Thoracic aorta (tissue), 2 donors: ENCODE measurements around the gene NPDC1. TPM values are rescaled to one million over a fixed set of nuclear protein-coding genes. Genes with fewer than 3 reads are reported as not detected.

ENCODE experiments used
- ATAC-seq: fragments of 150-250 bp; one replicate; pipeline ENCODE4 v1.8.0; 2017; ENCODE audit warnings: low read depth; ENCODE audit not compliant: insufficient number of reproducible peaks, low FRiP score
- DNase-seq: peaks from one replicate; pipeline ENCODE4 v3.0.0-alpha.2; 2020; ENCODE audit warnings: low spot score
- H3K27ac ChIP-seq, 2 donors: fragments of 200-600 bp; sonication (generic); 1 replicate in 1 of 2; 2 replicates in 1 of 2; pipeline ENCODE4 v1.5.1; 2016; ENCODE audit warnings: mild to moderate bottlenecking in 2 of 2, moderate library complexity in 2 of 2
- H3K27me3 ChIP-seq: fragments of 200-600 bp; sonication (generic); replicated peaks from 2 replicates; pipeline ENCODE4 v1.6.0; 2016; ENCODE audit warnings: mild to moderate bottlenecking; ENCODE audit not compliant: insufficient read depth
- H3K36me3 ChIP-seq: fragments of 200-600 bp; sonication (generic); one replicate; pipeline ENCODE4 v1.5.1; 2016
- H3K4me1 ChIP-seq, 2 donors: fragments of 200-600 bp; sonication (generic); 1 replicate in 1 of 2; 2 replicates in 1 of 2; pipeline versions ENCODE4 v1.5.1 to v1.6.0; 2016; ENCODE audit warnings: low read depth in 2 of 2, mild to moderate bottlenecking in 1 of 2; ENCODE audit not compliant: control insufficient read depth in 1 of 2
- H3K4me3 ChIP-seq: fragments of 200-600 bp; sonication (generic); 2 replicates; pipeline ENCODE4 v1.5.1; 2016; ENCODE audit warnings: mild to moderate bottlenecking
- H3K9me3 ChIP-seq: fragments of 200-600 bp; sonication (generic); 2 replicates; pipeline ENCODE4 v1.5.1; 2016
- total RNA-seq, 2 donors: library from RNA; depleted of rRNA; stranded (reverse); fragments of >200 nt; gene quantifications; one replicate each; pipeline versions ENCODE4 v1.1.0 to v1.2.3, GENCODE V29; 2016
- TF ChIP-seq, protein P1 (sequence below): fragments of 200-600 bp; sonication (generic); IDR thresholded peaks from one replicate; pipeline ENCODE4 v1.5.1; 2019; ENCODE audit warnings: antibody characterized with exemption

The NPDC1 gene
- total RNA-seq, 2 donors from 2014 or later, result 71.5 to 95.8 TPM

DNA sequence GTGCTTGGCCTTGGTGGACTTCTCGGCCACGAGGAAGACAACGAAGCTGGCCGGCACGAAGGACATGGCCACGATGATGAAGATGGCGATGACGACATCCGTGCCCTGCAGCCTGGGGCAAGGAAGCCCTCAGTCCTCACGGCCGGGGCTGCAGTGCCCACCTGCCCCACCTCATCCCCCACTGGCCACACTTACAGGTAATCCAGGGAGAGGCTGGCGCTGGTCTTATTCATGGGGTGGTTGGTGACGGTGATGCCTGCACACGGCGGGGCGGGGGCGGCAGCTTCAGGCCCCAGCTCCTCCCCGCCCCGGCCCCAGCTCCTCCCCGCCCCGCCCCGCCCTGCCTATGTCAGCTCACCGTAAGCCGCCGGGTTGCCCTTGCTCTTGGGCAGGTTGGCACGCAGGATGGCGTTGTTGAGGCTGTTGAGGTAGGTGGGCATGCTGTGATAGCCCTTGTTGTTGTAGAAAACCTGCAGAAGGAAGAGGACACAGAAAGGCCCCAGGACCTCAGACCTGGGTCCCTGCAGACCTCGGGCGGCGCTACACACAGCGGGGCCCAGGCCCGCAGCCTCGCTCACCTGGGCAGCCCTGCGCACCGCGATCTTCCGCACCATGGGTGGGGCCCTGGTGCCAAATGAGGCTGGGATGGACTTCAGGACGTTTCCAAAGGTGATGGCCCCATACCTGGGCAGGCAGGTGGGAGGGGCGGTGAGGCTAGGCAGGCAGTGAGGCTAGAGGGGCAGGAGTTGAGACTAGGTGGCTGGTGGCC, 33.9 kb downstream of the NPDC1 start:
- H3K27ac ChIP-seq, result no peak overlapping the region
- no peaks in the 10 kb centered on the region for H3K9me3 ChIP-seq
- DNase-seq (no peak), ATAC-seq (no peak)
- H3K4me3 ChIP-seq, result no peak overlapping the region
- H3K36me3 ChIP-seq, result peaks cover 21% of the 10 kb centered on the region
- no peaks in the 10 kb centered on the region for H3K27me3 ChIP-seq
- TF ChIP-seq, protein P1, sequence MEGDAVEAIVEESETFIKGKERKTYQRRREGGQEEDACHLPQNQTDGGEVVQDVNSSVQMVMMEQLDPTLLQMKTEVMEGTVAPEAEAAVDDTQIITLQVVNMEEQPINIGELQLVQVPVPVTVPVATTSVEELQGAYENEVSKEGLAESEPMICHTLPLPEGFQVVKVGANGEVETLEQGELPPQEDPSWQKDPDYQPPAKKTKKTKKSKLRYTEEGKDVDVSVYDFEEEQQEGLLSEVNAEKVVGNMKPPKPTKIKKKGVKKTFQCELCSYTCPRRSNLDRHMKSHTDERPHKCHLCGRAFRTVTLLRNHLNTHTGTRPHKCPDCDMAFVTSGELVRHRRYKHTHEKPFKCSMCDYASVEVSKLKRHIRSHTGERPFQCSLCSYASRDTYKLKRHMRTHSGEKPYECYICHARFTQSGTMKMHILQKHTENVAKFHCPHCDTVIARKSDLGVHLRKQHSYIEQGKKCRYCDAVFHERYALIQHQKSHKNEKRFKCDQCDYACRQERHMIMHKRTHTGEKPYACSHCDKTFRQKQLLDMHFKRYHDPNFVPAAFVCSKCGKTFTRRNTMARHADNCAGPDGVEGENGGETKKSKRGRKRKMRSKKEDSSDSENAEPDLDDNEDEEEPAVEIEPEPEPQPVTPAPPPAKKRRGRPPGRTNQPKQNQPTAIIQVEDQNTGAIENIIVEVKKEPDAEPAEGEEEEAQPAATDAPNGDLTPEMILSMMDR, result no peak
- no peaks in the 10 kb centered on the region for H3K4me1 ChIP-seq

DNA sequence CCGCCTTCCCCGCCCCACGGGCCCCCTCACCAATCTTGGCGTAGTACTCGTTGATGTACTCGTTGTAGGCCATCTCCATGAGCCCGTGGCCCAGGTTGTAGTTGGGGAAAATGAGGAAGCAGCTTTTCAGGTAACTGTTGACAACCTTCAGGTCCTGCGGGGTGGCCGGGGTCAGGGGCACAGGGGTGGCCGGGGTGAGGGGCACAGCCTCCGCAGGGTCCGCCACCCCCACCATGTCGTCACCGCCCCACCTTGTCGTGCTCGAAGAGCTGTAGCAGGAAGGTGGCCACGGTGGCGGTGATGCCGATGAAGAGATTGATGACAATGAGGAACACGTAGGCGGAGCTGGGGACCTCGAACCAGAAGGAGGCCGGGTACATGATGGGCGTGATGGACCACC, 34.8 kb downstream of the NPDC1 start:
- TF ChIP-seq, protein P1, result no peak
- DNase-seq (no peak), ATAC-seq (no peak)
- Histone ChIP-seq H3K9me3 (no peaks in the 10 kb centered on the region), H3K4me3 (no peak overlapping the region), H3K36me3 (peaks cover 18% of the 10 kb centered on the region), H3K4me1 (no peaks in the 10 kb centered on the region), H3K27me3 (no peaks in the 10 kb centered on the region), H3K27ac (no peak overlapping the region)

DNA sequence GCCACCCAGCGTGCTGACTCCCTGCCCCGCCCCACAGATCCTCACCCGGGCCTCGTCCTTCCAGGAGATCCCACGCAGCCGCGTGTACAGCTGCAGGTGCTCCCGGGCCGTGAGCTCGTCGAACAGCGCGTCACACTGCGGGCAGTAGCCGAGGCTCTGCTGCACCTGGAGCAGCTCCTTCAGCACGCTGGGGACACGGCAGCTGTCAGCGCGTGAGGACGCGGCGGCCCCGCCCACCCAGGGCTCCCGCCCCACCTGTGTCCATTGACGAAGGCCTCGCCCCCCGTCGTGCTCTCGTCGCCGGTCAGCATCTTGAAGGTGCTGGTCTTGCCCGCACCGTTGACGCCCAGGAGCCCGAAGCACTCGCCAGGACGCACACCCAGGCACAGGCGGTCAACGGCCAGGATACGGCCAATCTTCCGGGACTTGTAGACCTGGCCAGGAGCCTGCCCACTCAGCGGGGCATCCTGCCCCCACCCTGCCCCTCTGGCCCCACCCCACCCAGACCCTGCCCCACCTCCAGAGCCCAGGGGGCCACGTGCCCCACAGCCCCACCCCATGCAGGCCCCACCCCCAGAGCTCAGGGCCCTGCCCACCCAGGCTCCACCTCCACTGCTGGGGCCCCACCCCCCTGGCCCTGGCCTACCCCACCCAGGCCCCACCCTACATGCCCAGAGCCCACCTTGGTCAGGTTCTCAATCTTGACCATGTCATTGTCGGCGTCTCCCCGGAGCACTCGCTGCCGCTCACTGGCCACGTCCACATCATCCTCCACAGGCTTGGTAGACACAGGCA, 35.8 kb downstream of the NPDC1 start:
- no peak for ATAC-seq
- H3K9me3 ChIP-seq, result no peaks in the 10 kb centered on the region
- H3K4me1 ChIP-seq, result no peaks in the 10 kb centered on the region
- TF ChIP-seq, protein P1, result no peak
- DNase-seq, result no peak
- H3K27ac ChIP-seq, result no peak overlapping the region
- H3K36me3 ChIP-seq, result peaks cover 16% of the 10 kb centered on the region
- H3K4me3 ChIP-seq, result no peak overlapping the region
- no peaks in the 10 kb centered on the region for H3K27me3 ChIP-seq

DNA sequence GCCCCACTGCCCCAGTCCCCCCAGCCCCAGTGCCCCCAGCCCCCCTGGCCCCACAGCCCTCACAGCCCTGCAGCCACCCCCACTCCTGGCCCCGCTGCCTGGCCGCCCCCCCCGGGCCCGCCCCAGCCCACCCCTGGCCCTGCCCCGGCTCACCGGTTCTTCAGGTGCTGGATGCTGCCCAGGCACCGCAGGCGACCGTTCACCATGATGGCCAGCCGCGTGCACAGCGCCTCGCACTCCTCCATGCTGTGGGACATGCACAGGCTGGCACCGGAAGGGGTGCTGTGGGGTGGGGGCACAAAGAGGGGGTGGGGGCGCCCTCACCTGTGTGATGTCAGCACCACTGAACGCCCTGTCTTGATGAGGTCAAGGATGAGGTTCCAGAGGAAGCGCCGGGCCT, 36.8 kb downstream of the NPDC1 start:
- ATAC-seq (no peak), DNase-seq (no peak)
- H3K27me3 ChIP-seq, result no peaks in the 10 kb centered on the region
- H3K4me1 ChIP-seq, result no peaks in the 10 kb centered on the region
- TF ChIP-seq, protein P1, result no peak
- no peak overlapping the region for H3K27ac ChIP-seq
- H3K36me3 ChIP-seq, result peaks cover 16% of the 10 kb centered on the region
- H3K4me3 ChIP-seq, result no peak overlapping the region
- H3K9me3 ChIP-seq, result no peaks in the 10 kb centered on the region

DNA sequence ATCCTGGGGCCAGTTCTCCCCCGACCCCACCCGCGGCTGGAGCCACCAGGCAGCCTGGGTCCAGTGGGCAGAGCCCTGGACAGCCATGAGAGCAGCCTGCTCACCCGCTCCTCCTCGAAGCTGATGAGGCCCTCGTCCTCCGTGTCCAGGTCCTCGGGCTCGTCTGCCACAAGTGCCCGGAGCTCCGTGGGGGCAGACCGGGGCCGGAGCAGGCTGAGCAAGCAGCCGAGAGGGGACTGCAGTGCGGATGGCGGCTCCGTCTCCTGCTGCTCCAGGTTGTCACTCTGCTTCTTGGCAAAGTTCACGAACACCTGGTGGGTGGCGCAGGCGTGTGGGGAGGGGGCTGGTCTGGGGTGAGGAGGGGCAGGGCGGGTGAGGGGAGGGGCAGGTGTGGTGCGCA, 37.7 kb downstream of the NPDC1 start:
- Histone ChIP-seq H3K9me3 (no peaks in the 10 kb centered on the region), H3K27ac (no peak overlapping the region), H3K4me3 (no peak overlapping the region), H3K27me3 (no peaks in the 10 kb centered on the region), H3K4me1 (no peaks in the 10 kb centered on the region), H3K36me3 (peaks cover 16% of the 10 kb centered on the region)
- no peak for DNase-seq
- no peak for ATAC-seq
- TF ChIP-seq, protein P1, result no peak
